ENCODE measurements around the gene GPS2.
"Not testable (repeated sequence)": the region's sequence is repeated elsewhere in the genome, so short reads cannot be mapped to it uniquely, and the experiment has no call there.

The GPS2 gene

GRCh38 chr17:7337600-7337999, 22.4 kb upstream of the GPS2 start:
- not testable (repeated sequence) for DNase-seq (ENCODE audit: low spot score)

GRCh38 chr17:7336240-7337175, 21.3 kb upstream of the GPS2 start, which contains the start of gene ACAP1:
ACAP1 (plus strand) TSS chr17:7336529; CDS start chr17:7336735, 206 bp downstream.
- no peak for DNase-seq (ENCODE audit: low spot score)

- not testable (repeated sequence) for DNase-seq (ENCODE audit: low spot score)
Measured at GRCh38 chr17:7335765-7336164, 20.6 kb upstream of the GPS2 start.

GRCh38 chr17:7334938-7335538, 19.9 kb upstream of the GPS2 start:
- no peak for DNase-seq (ENCODE audit: low spot score)

- DNase-seq (ENCODE audit: low spot score), result not testable (repeated sequence)
Measured at GRCh38 chr17:7332600-7333069, 17.5 kb upstream of the GPS2 start.

GRCh38 chr17:7332111-7332510, 17.0 kb upstream of the GPS2 start:
- DNase-seq (ENCODE audit: low spot score), result no peak

GRCh38 chr17:7330638-7331015, 15.5 kb upstream of the GPS2 start:
- DNase-seq (ENCODE audit: low spot score), result no peak

GRCh38 chr17:7329997-7330637, 15.0 kb upstream of the GPS2 start:
- DNase-seq (ENCODE audit: low spot score), result peak; percentile 95

GRCh38 chr17:7329374-7329996, 14.3 kb upstream of the GPS2 start:
- peak; percentile 100 for DNase-seq (ENCODE audit: low spot score)

- no peak for DNase-seq (ENCODE audit: low spot score)
Measured at GRCh38 chr17:7328840-7329373, 13.7 kb upstream of the GPS2 start, which contains the start of gene NEURL4. NEURL4 (minus strand) TSS chr17:7329335; CDS start chr17:7329312, 23 bp downstream.

- no peak for DNase-seq (ENCODE audit: low spot score)
Measured at GRCh38 chr17:7328009-7328408, 12.8 kb upstream of the GPS2 start.

- no peak for DNase-seq (ENCODE audit: low spot score)
Measured at GRCh38 chr17:7327501-7327900, 12.3 kb upstream of the GPS2 start.

- DNase-seq (ENCODE audit: low spot score), result no peak
Measured at GRCh38 chr17:7327056-7327455, 11.9 kb upstream of the GPS2 start.

- no peak for DNase-seq (ENCODE audit: low spot score)
Measured at GRCh38 chr17:7326186-7326585, 11.0 kb upstream of the GPS2 start.

GRCh38 chr17:7325031-7325528, 9.9 kb upstream of the GPS2 start:
- DNase-seq (ENCODE audit: low spot score), result no peak

- DNase-seq (ENCODE audit: low spot score), result no peak
Measured at GRCh38 chr17:7324438-7324779, 9.2 kb upstream of the GPS2 start.

GRCh38 chr17:7323731-7324437, 8.7 kb upstream of the GPS2 start:
- DNase-seq (ENCODE audit: low spot score), result no peak

GRCh38 chr17:7322520-7323194, 7.5 kb upstream of the GPS2 start:
- DNase-seq (ENCODE audit: low spot score), result no peak

- no peak for DNase-seq (ENCODE audit: low spot score)
Measured at GRCh38 chr17:7321466-7321865, 6.3 kb upstream of the GPS2 start.

All from SK-N-DZ (cell line).